WTC11 (cell line): ENCODE measurements around the gene FCHSD2. TPM values are rescaled to one million over a fixed set of nuclear protein-coding genes. Genes with fewer than 3 reads are reported as not detected.
A peak's percentile ranks its signal among the peaks of the same experiment; 100 is the strongest.

Source experiments
- ATAC-seq: fragments of 200-7000 bp; cut with Tn5 transposase; 2 replicates; pipeline ENCODE4 v1.10.0; 2021; ENCODE audit warnings: mild to moderate bottlenecking, moderate library complexity
- CTCF ChIA-PET: fragments of 300-600 bp; sonication (Branson Sonifier 250); formaldehyde crosslinking; loops from one replicate; lab custom pipeline; 2021; ENCODE audit warnings: antibody characterized with exemption; lab: Charles Lee
- POLR2A ChIA-PET: fragments of 350-600 bp; sonication (Branson Sonifier 250); formaldehyde crosslinking; loops from one replicate; lab custom pipeline; 2021; ENCODE audit warnings: antibody characterized with exemption; lab: Charles Lee
- DNase-seq: peaks from one replicate; pipeline ENCODE4 v3.0.0; 2021; ENCODE audit warnings: low spot score
- H3K27ac Mint-ChIP-seq: 2 replicates; pipeline ENCODE4 v1.8.0; 2021; ENCODE audit warnings: mixed read lengths
- H3K27me3 Mint-ChIP-seq: 2 replicates; pipeline ENCODE4 v1.8.0; 2021; ENCODE audit warnings: low read depth, mild to moderate bottlenecking, moderate library complexity, mixed read lengths
- H3K36me3 Mint-ChIP-seq: 2 replicates; pipeline ENCODE4 v1.8.0; 2021; ENCODE audit warnings: mixed read lengths
- H3K4me1 Mint-ChIP-seq: 2 replicates; pipeline ENCODE4 v1.8.0; 2022; ENCODE audit warnings: mixed read lengths
- H3K4me3 Mint-ChIP-seq: 2 replicates; pipeline ENCODE4 v1.8.0; 2021; ENCODE audit warnings: mild to moderate bottlenecking, moderate library complexity, mixed read lengths
- H3K9me3 Mint-ChIP-seq: 2 replicates; pipeline ENCODE4 v1.8.0; 2021; ENCODE audit warnings: mixed read lengths
- CDX4 ChIP-seq: fragments of 250-450 bp; sonication (Bioruptor Pico); IDR thresholded peaks from 2 replicates; pipeline ENCODE4 v1.9.0; 2021; ENCODE audit warnings: moderate library complexity, mild to moderate bottlenecking, inconsistent platforms, borderline replicate concordance
- CREM ChIP-seq: sonication (generic); formaldehyde crosslinking; IDR thresholded peaks from 2 replicates; pipeline ENCODE4 v1.8.1; 2022; ENCODE audit warnings: mild to moderate bottlenecking, missing genetic modification reagents, moderate library complexity
- FOXK1 ChIP-seq: sonication (generic); formaldehyde crosslinking; IDR thresholded peaks from 2 replicates; pipeline ENCODE4 v1.8.0; 2022; ENCODE audit warnings: mild to moderate bottlenecking, moderate library complexity, missing genetic modification reagents
- NFYB ChIP-seq: sonication (generic); formaldehyde crosslinking; conservative IDR thresholded peaks from 2 replicates; pipeline ENCODE4 v1.8.0; 2022; ENCODE audit warnings: low read depth, missing genetic modification reagents
- NR3C1 ChIP-seq: sonication (generic); formaldehyde crosslinking; conservative IDR thresholded peaks from 2 replicates; pipeline ENCODE4 v1.8.1; 2023; ENCODE audit warnings: low read depth, mild to moderate bottlenecking, missing genetic modification reagents
- SP1 ChIP-seq: sonication (generic); formaldehyde crosslinking; conservative IDR thresholded peaks from 2 replicates; pipeline ENCODE4 v1.8.1; 2022; ENCODE audit warnings: missing genetic modification reagents
- ZNF532 ChIP-seq: fragments of 250-450 bp; sonication (Bioruptor Pico); IDR thresholded peaks from 2 replicates; pipeline ENCODE4 v1.9.0; 2021; ENCODE audit warnings: mild to moderate bottlenecking, borderline replicate concordance
- total RNA-seq: library from RNA; stranded (reverse); gene quantifications from 3 replicates; pipeline ENCODE4 v1.2.3, GENCODE V29; 2021
- TF ChIP-seq, protein P1 (sequence below): sonication (generic); formaldehyde crosslinking; IDR thresholded peaks from 2 replicates; pipeline ENCODE4 v1.8.0; 2022; ENCODE audit warnings: mild to moderate bottlenecking, missing genetic modification reagents
- TF ChIP-seq, protein P2 (sequence below): sonication (generic); formaldehyde crosslinking; IDR thresholded peaks from 2 replicates; pipeline ENCODE4 v1.8.0; 2022; ENCODE audit warnings: missing genetic modification reagents

Gene FCHSD2
- total RNA-seq, 1 experiment from 2014 or later: 10.1 TPM

- ChIA-PET POLR2A (interaction anchor here (0.6 to 1.0 kb wide), 5 partner anchors 25 to 1872 kb away, joined by 3 to 6 read pairs (median 4); no protein-coding TSS in a partner anchor), CTCF (interaction anchor here (0.6 to 2.8 kb wide), 24 partner anchors 10 to 356 kb away, joined by 3 to 23 read pairs (median 4); partner anchors contain the start of gene FCHSD2)
- no peaks in the 10 kb centered on the region for H3K36me3 Mint-ChIP-seq
- no peaks in the 10 kb centered on the region for H3K9me3 Mint-ChIP-seq
- H3K4me1 Mint-ChIP-seq: peaks cover 26% of the 10 kb centered on the region
- TF ChIP-seq, protein P1, sequence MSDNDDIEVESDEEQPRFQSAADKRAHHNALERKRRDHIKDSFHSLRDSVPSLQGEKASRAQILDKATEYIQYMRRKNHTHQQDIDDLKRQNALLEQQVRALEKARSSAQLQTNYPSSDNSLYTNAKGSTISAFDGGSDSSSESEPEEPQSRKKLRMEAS: peak; percentile 35; the same call in 1 of the 2 replicates
- TF ChIP-seq NFYB (CRISPR knock-in tag) (peak; percentile 50), ZNF532 (CRISPR knock-in tag) (no peak), FOXK1 (CRISPR knock-in tag) (0 out of 2 replicates have a peak, but pooled peaks have one; percentile 26), CDX4 (CRISPR knock-in tag) (no peak), NR3C1 (no peak), CREM (CRISPR knock-in tag) (0 out of 2 replicates have a peak, but pooled peaks have one; percentile 40), SP1 (0 out of 2 replicates have a peak, but pooled peaks have one; percentile 41)
- TF ChIP-seq, protein P2, sequence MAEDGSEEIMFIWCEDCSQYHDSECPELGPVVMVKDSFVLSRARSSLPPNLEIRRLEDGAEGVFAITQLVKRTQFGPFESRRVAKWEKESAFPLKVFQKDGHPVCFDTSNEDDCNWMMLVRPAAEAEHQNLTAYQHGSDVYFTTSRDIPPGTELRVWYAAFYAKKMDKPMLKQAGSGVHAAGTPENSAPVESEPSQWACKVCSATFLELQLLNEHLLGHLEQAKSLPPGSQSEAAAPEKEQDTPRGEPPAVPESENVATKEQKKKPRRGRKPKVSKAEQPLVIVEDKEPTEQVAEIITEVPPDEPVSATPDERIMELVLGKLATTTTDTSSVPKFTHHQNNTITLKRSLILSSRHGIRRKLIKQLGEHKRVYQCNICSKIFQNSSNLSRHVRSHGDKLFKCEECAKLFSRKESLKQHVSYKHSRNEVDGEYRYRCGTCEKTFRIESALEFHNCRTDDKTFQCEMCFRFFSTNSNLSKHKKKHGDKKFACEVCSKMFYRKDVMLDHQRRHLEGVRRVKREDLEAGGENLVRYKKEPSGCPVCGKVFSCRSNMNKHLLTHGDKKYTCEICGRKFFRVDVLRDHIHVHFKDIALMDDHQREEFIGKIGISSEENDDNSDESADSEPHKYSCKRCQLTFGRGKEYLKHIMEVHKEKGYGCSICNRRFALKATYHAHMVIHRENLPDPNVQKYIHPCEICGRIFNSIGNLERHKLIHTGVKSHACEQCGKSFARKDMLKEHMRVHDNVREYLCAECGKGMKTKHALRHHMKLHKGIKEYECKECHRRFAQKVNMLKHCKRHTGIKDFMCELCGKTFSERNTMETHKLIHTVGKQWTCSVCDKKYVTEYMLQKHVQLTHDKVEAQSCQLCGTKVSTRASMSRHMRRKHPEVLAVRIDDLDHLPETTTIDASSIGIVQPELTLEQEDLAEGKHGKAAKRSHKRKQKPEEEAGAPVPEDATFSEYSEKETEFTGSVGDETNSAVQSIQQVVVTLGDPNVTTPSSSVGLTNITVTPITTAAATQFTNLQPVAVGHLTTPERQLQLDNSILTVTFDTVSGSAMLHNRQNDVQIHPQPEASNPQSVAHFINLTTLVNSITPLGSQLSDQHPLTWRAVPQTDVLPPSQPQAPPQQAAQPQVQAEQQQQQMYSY: peak; percentile 65
- DNase-seq (peak; percentile 88), ATAC-seq (peak; percentile 92)
- peak overlapping the region; percentile 84; the same call in 1 of the 2 replicates for H3K27ac Mint-ChIP-seq
- H3K27me3 Mint-ChIP-seq: peaks cover under 1% of the 10 kb centered on the region; the same call in 1 of the 2 replicates
- H3K4me3 Mint-ChIP-seq: peak overlapping the region; percentile 40; the same call in 1 of the 2 replicates
Measured at GRCh38 chr11:72787216-72788104, 354.7 kb downstream of the FCHSD2 start.

Other genes starting within 250 kb of the FCHSD2 start
- 0.94 to 1.2 TPM (median 1.2 TPM) in 3 replicates for gene P2RY2, start 76.0 kb upstream of the FCHSD2 start, total RNA-seq
- gene P2RY6, start 130.0 kb upstream of the FCHSD2 start, total RNA-seq: 0.11 to 0.16 TPM in 2 of 3 replicates, not detected in the other
- gene ARHGEF17, start 166.0 kb upstream of the FCHSD2 start, total RNA-seq: 16.5 to 18.2 TPM (median 16.9 TPM) in 3 replicates
- 5.7 to 6.7 TPM (median 5.9 TPM) in 3 replicates for gene RELT, start 234.1 kb upstream of the FCHSD2 start, total RNA-seq